GM12878 (cell line): ENCODE data around the gene KIF5A.

Experiments used
- BRCA1 ChIP-seq: IDR thresholded peaks from 2 replicates; pipeline ENCODE4 v1.6.1; 2011; ENCODE audit warnings: low read depth, low read length, improper control_type of control experiment
- CHD2 ChIP-seq: IDR thresholded peaks from 2 replicates; pipeline ENCODE4 v1.6.1; 2011; ENCODE audit warnings: low read depth, low read length, improper control_type of control experiment, borderline replicate concordance
- EGR1 ChIP-seq, 2 experiments: IDR thresholded peaks; 1 replicate in 1 of 2; 2 replicates in 1 of 2; pipeline ENCODE4 v1.6.1; 2011 to 2012; ENCODE audit warnings: low read depth in 2 of 2, low read length in 2 of 2, borderline replicate concordance in 1 of 2, mild to moderate bottlenecking in 1 of 2, moderate library complexity in 1 of 2
- EP300 ChIP-seq, 2 experiments: fragments of 150-350 bp in 1 of 2; IDR thresholded peaks; 2 replicates each; pipeline ENCODE4 v1.6.1; 2011 to 2012; ENCODE audit warnings: low read depth in 2 of 2, low read length in 2 of 2, borderline replicate concordance in 1 of 2, improper control_type of control experiment in 1 of 2, inconsistent platforms in 1 of 2; ENCODE audit not compliant: control insufficient read depth in 1 of 2
- EZH2 ChIP-seq: IDR thresholded peaks from 2 replicates; pipeline ENCODE4 v1.6.1; 2012; ENCODE audit warnings: low read depth, mild to moderate bottlenecking, control low read depth, inconsistent platforms, low read length, borderline replicate concordance; ENCODE audit not compliant: control insufficient read depth
- FOXM1 ChIP-seq: IDR thresholded peaks from 2 replicates; pipeline ENCODE4 v1.6.1; 2012; ENCODE audit warnings: low read depth, mild to moderate bottlenecking, inconsistent platforms, low read length, moderate library complexity
- JUNB ChIP-seq: IDR thresholded peaks from 2 replicates; pipeline ENCODE4 v1.6.1; 2016; ENCODE audit warnings: antibody characterized with exemption, mild to moderate bottlenecking
- KDM1A ChIP-seq: fragments of 200-600 bp; sonication (generic); IDR thresholded peaks from 2 replicates; pipeline ENCODE4 v1.6.1; 2016; ENCODE audit warnings: borderline replicate concordance
- MYC ChIP-seq: IDR thresholded peaks from 2 replicates; pipeline ENCODE4 v1.6.1; 2011; ENCODE audit warnings: mild to moderate bottlenecking, low read length, moderate library complexity, inconsistent platforms; ENCODE audit not compliant: insufficient read depth, insufficient replicate concordance, insufficient read length, severe bottlenecking
- PAX8 ChIP-seq: fragments of 450-650 bp; IDR thresholded peaks from 2 replicates; pipeline ENCODE4 v1.6.1; 2017; ENCODE audit warnings: mild to moderate bottlenecking, moderate library complexity
- POLR2A ChIP-seq: IDR thresholded peaks from 2 replicates; pipeline ENCODE4 v1.6.1; 2011; ENCODE audit warnings: low read depth, mild to moderate bottlenecking, low read length
- POLR2AphosphoS5 ChIP-seq: IDR thresholded peaks from 2 replicates; pipeline ENCODE4 v1.6.1; 2011; ENCODE audit warnings: mild to moderate bottlenecking, low read length, inconsistent platforms
- TF ChIP-seq, protein P1 (sequence below): IDR thresholded peaks from 2 replicates; pipeline ENCODE4 v1.6.1; 2012; ENCODE audit warnings: low read depth, low read length, improper control_type of control experiment

DNA sequence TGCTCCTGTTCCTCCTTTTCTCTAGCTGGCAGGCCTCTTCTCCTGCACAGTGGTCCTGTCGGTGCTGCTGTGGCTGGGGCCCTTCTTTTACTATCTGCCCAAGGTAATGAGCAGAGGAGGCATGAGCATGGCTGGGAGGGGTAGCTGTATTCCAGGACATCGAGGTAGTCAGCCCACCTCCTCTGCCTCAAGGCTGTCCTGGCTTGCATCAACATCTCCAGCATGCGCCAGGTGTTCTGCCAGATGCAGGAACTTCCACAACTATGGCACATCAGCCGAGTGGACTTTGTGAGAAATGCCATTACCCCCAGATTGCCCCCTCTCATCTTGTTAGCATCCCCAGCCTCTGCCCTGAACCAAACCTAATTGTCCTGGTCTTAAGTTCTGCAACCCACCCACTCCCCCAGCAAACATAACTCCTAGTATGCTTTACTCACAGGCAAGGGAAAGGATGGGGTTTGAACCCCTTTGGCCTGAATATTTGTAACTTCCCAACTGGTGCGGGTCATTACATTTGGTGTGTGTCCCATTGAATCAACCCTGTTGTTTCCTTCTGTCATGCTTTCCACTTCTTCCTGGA, 74.1 kb downstream of the KIF5A start:
- TF ChIP-seq POLR2A = no peak
- TF ChIP-seq, protein P1, sequence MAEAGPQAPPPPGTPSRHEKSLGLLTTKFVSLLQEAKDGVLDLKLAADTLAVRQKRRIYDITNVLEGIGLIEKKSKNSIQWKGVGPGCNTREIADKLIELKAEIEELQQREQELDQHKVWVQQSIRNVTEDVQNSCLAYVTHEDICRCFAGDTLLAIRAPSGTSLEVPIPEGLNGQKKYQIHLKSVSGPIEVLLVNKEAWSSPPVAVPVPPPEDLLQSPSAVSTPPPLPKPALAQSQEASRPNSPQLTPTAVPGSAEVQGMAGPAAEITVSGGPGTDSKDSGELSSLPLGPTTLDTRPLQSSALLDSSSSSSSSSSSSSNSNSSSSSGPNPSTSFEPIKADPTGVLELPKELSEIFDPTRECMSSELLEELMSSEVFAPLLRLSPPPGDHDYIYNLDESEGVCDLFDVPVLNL = no peak
- no peak for TF ChIP-seq FOXM1
- no peak for TF ChIP-seq JUNB
- TF ChIP-seq PAX8 = no peak
- TF ChIP-seq BRCA1 = no peak
- TF ChIP-seq POLR2AphosphoS5 = no peak
- TF ChIP-seq MYC = no peak
- TF ChIP-seq CHD2 = no peak
- TF ChIP-seq EZH2 = no peak
- TF ChIP-seq EP300 (IDR thresholded peaks at IDR 0.05; ENCODE audit: borderline replicate concordance in 1 of 2, control insufficient read depth in 1 of 2, low read depth in 2 of 2, low read length in 2 of 2) = no peak
- no peak for TF ChIP-seq KDM1A
- TF ChIP-seq EGR1 (IDR thresholded peaks at IDR 0.05; ENCODE audit: borderline replicate concordance in 1 of 2, low read depth in 2 of 2, low read length in 2 of 2) = no peak
